Stimulated activated effector memory CD8-positive, alpha-beta T cell treated with anti-CD3 and anti-CD28 coated beads, Interleukin-12 subunit alpha, Interleukin-12 subunit beta, amount 100 ng/mL, for 72 hours (primary cell): ENCODE measurements around the gene HGFAC.

ENCODE experiments used
- ATAC-seq: fragments of 150-1000 bp; cut with Tn5 transposase; 2 replicates; pipeline ENCODE4 v1.10.0; 2021
- DNase-seq, 2 donors: peaks; one replicate each; pipeline ENCODE4 v3.0.0; 2021 to 2022; ENCODE audit warnings: low spot score in 2 of 2
- H3K27ac Mint-ChIP-seq: one replicate; pipeline ENCODE4 v1.8.0; 2022; ENCODE audit warnings: mild to moderate bottlenecking, mixed read lengths
- H3K36me3 Mint-ChIP-seq: one replicate; pipeline ENCODE4 v1.8.0; 2022; ENCODE audit warnings: mild to moderate bottlenecking, mixed read lengths
- H3K4me1 Mint-ChIP-seq: one replicate; pipeline ENCODE4 v1.8.0; 2022; ENCODE audit warnings: mixed read lengths
- H3K4me3 Mint-ChIP-seq: one replicate; pipeline ENCODE4 v1.8.0; 2022; ENCODE audit warnings: mild to moderate bottlenecking, mixed read lengths
- H3K9me3 Mint-ChIP-seq: one replicate; pipeline ENCODE4 v1.8.0; 2022; ENCODE audit warnings: mixed read lengths

The HGFAC gene

GRCh38 chr4:3441501-3442459, at the start of gene HGFAC:
HGFAC (plus strand) TSS chr4:3441968; CDS start chr4:3442002, 34 bp downstream.
- ATAC-seq (no peak), DNase-seq (no peak)
- Mint-ChIP-seq H3K4me3 (no peak within 1 kb of the TSS), H3K36me3 (no peaks in the 10 kb centered on the region), H3K27ac (no peak within 1 kb of the TSS), H3K4me1 (no peaks in the 10 kb centered on the region), H3K9me3 (no peaks in the 10 kb centered on the region)

- Mint-ChIP-seq H3K9me3 (no peaks in the 10 kb centered on the region), H3K4me1 (no peaks in the 10 kb centered on the region), H3K27ac (no peak overlapping the region), H3K36me3 (no peaks in the 10 kb centered on the region), H3K4me3 (no peak overlapping the region)
- DNase-seq, result no peak
- no peak for ATAC-seq
These were observed 49.4 kb upstream of the HGFAC start for GRCh38 chr4:3392321-3392720.

GRCh38 chr4:3393171-3393570, 48.6 kb upstream of the HGFAC start:
- no peaks in the 10 kb centered on the region for H3K4me1 Mint-ChIP-seq
- ATAC-seq, result no peak
- H3K36me3 Mint-ChIP-seq, result no peaks in the 10 kb centered on the region
- H3K27ac Mint-ChIP-seq, result no peak overlapping the region
- no peaks in the 10 kb centered on the region for H3K9me3 Mint-ChIP-seq
- DNase-seq, result no peak
- no peak overlapping the region for H3K4me3 Mint-ChIP-seq

GRCh38 chr4:3396600-3396999, 45.2 kb upstream of the HGFAC start:
- Mint-ChIP-seq H3K4me3 (no peak overlapping the region), H3K4me1 (no peaks in the 10 kb centered on the region), H3K27ac (no peak overlapping the region), H3K36me3 (no peaks in the 10 kb centered on the region), H3K9me3 (no peaks in the 10 kb centered on the region)
- ATAC-seq, result no peak
- DNase-seq, result no peak

- H3K9me3 Mint-ChIP-seq, result no peaks in the 10 kb centered on the region
- no peak overlapping the region for H3K27ac Mint-ChIP-seq
These were observed 44.6 kb upstream of the HGFAC start for GRCh38 chr4:3397128-3397527.

GRCh38 chr4:3399277-3400194, 42.2 kb upstream of the HGFAC start:
- no peak for DNase-seq
- peak; percentile 76 for ATAC-seq
- Mint-ChIP-seq H3K4me3 (no peak overlapping the region), H3K27ac (no peak overlapping the region), H3K9me3 (no peaks in the 10 kb centered on the region), H3K36me3 (no peaks in the 10 kb centered on the region), H3K4me1 (peaks cover 5% of the 10 kb centered on the region)

More at GRCh38 chr4:3397128-3397527, 44.6 kb upstream of the HGFAC start:
- Mint-ChIP-seq H3K4me3 (no peak overlapping the region), H3K36me3 (no peaks in the 10 kb centered on the region), H3K4me1 (peaks cover under 1% of the 10 kb centered on the region)
- ATAC-seq, result no peak
- DNase-seq, result no peak

- H3K9me3 Mint-ChIP-seq, result no peaks in the 10 kb centered on the region
These were observed 40.2 kb upstream of the HGFAC start for GRCh38 chr4:3401436-3402171.

GRCh38 chr4:3402491-3403347, 39.0 kb upstream of the HGFAC start:
- Mint-ChIP-seq H3K4me3 (no peak overlapping the region), H3K27ac (no peak overlapping the region), H3K4me1 (peaks cover 5% of the 10 kb centered on the region), H3K36me3 (no peaks in the 10 kb centered on the region), H3K9me3 (no peaks in the 10 kb centered on the region)
- DNase-seq (no peak), ATAC-seq (no peak)

More at GRCh38 chr4:3401436-3402171, 40.2 kb upstream of the HGFAC start:
- Mint-ChIP-seq H3K4me3 (no peak overlapping the region), H3K27ac (no peak overlapping the region), H3K4me1 (peaks cover 5% of the 10 kb centered on the region), H3K36me3 (no peaks in the 10 kb centered on the region)
- DNase-seq, result no peak
- ATAC-seq, result peak; percentile 31

- H3K27ac Mint-ChIP-seq, result no peak overlapping the region
- ATAC-seq (no peak), DNase-seq (no peak)
These were observed 38.3 kb upstream of the HGFAC start for GRCh38 chr4:3403348-3403906.

GRCh38 chr4:3404546-3404945, 37.2 kb upstream of the HGFAC start:
- DNase-seq, result no peak
- Mint-ChIP-seq H3K9me3 (no peaks in the 10 kb centered on the region), H3K27ac (no peak overlapping the region), H3K4me3 (no peak overlapping the region), H3K4me1 (peaks cover 5% of the 10 kb centered on the region), H3K36me3 (no peaks in the 10 kb centered on the region)
- ATAC-seq, result no peak

More at GRCh38 chr4:3403348-3403906, 38.3 kb upstream of the HGFAC start:
- Mint-ChIP-seq H3K4me3 (no peak overlapping the region), H3K4me1 (peaks cover 5% of the 10 kb centered on the region), H3K9me3 (no peaks in the 10 kb centered on the region), H3K36me3 (no peaks in the 10 kb centered on the region)

- no peak overlapping the region for H3K4me3 Mint-ChIP-seq
- H3K36me3 Mint-ChIP-seq, result no peaks in the 10 kb centered on the region
- H3K27ac Mint-ChIP-seq, result no peak overlapping the region
- peaks cover 5% of the 10 kb centered on the region for H3K4me1 Mint-ChIP-seq
- H3K9me3 Mint-ChIP-seq, result no peaks in the 10 kb centered on the region
- DNase-seq, result no peak
- no peak for ATAC-seq
These were observed 36.6 kb upstream of the HGFAC start for GRCh38 chr4:3405176-3405575.

GRCh38 chr4:3406021-3406420, 35.7 kb upstream of the HGFAC start:
- H3K4me1 Mint-ChIP-seq, result peaks cover 5% of the 10 kb centered on the region
- H3K27ac Mint-ChIP-seq, result no peak overlapping the region
- no peaks in the 10 kb centered on the region for H3K36me3 Mint-ChIP-seq
- ATAC-seq (no peak), DNase-seq (no peak)
- no peaks in the 10 kb centered on the region for H3K9me3 Mint-ChIP-seq
- no peak overlapping the region for H3K4me3 Mint-ChIP-seq

- no peaks in the 10 kb centered on the region for H3K36me3 Mint-ChIP-seq
- peaks cover 5% of the 10 kb centered on the region for H3K4me1 Mint-ChIP-seq
- no peak overlapping the region for H3K4me3 Mint-ChIP-seq
- DNase-seq (no peak), ATAC-seq (no peak)
- no peaks in the 10 kb centered on the region for H3K9me3 Mint-ChIP-seq
- H3K27ac Mint-ChIP-seq, result no peak overlapping the region
These were observed 35.3 kb upstream of the HGFAC start for GRCh38 chr4:3406431-3406830.
